ENCODE results near the gene ANTXRL.
"Not testable (repeated sequence)": the region's sequence is repeated elsewhere in the genome, so short reads cannot be mapped to it uniquely, and the experiment has no call there.

Gene ANTXRL

GRCh38 chr10:46264336-46264735 is 22.5 kb upstream of the ANTXRL start:
- no peaks in the 10 kb centered on the region for H3K9me3 ChIP-seq (ENCODE audit: severe bottlenecking)
- TF ChIP-seq, protein P1, sequence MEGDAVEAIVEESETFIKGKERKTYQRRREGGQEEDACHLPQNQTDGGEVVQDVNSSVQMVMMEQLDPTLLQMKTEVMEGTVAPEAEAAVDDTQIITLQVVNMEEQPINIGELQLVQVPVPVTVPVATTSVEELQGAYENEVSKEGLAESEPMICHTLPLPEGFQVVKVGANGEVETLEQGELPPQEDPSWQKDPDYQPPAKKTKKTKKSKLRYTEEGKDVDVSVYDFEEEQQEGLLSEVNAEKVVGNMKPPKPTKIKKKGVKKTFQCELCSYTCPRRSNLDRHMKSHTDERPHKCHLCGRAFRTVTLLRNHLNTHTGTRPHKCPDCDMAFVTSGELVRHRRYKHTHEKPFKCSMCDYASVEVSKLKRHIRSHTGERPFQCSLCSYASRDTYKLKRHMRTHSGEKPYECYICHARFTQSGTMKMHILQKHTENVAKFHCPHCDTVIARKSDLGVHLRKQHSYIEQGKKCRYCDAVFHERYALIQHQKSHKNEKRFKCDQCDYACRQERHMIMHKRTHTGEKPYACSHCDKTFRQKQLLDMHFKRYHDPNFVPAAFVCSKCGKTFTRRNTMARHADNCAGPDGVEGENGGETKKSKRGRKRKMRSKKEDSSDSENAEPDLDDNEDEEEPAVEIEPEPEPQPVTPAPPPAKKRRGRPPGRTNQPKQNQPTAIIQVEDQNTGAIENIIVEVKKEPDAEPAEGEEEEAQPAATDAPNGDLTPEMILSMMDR (IDR thresholded peaks at IDR 0.05; ENCODE audit: low read depth, low read length), result no peak
- H3K4me3 ChIP-seq (ENCODE audit: low read depth, low read length), result no peak overlapping the region
- no peaks in the 10 kb centered on the region for H3K27me3 ChIP-seq (ENCODE audit: insufficient read depth, low read depth, severe bottlenecking)
- H3K27ac ChIP-seq, result no peak overlapping the region
- DNase-seq, result no peak
- H3K36me3 ChIP-seq, result no peaks in the 10 kb centered on the region

GRCh38 chr10:46264737-46265368 is 21.9 kb upstream of the ANTXRL start:
- no peaks in the 10 kb centered on the region for H3K9me3 ChIP-seq (ENCODE audit: severe bottlenecking)
- DNase-seq, result no peak
- H3K27ac ChIP-seq, result no peak overlapping the region

GRCh38 chr10:46265566-46266305 is 21.1 kb upstream of the ANTXRL start:
- not testable (repeated sequence) for H3K9me3 ChIP-seq (ENCODE audit: severe bottlenecking); H3K36me3 ChIP-seq; H3K4me3 ChIP-seq (ENCODE audit: low read depth, low read length); H3K27ac ChIP-seq; H3K27me3 ChIP-seq (ENCODE audit: insufficient read depth, low read depth, severe bottlenecking); DNase-seq

More at GRCh38 chr10:46264737-46265368, 21.9 kb upstream of the ANTXRL start:
- H3K36me3 ChIP-seq, result no peaks in the 10 kb centered on the region
- no peaks in the 10 kb centered on the region for H3K27me3 ChIP-seq (ENCODE audit: insufficient read depth, low read depth, severe bottlenecking)
- no peak overlapping the region for H3K4me3 ChIP-seq (ENCODE audit: low read depth, low read length)
- TF ChIP-seq, protein P1 (IDR thresholded peaks at IDR 0.05; ENCODE audit: low read depth, low read length), result no peak

- no peaks in the 10 kb centered on the region for H3K27me3 ChIP-seq (ENCODE audit: insufficient read depth, low read depth, severe bottlenecking)
- peak overlapping the region; percentile 17 for H3K4me3 ChIP-seq (ENCODE audit: low read depth, low read length)
- H3K9me3 ChIP-seq (ENCODE audit: severe bottlenecking), result no peaks in the 10 kb centered on the region
- H3K27ac ChIP-seq, result peak overlapping the region; percentile 28; the same call in 1 of the 2 replicates
- DNase-seq, result peak; percentile 66
- no peaks in the 10 kb centered on the region for H3K36me3 ChIP-seq
- TF ChIP-seq, protein P1 (IDR thresholded peaks at IDR 0.05; ENCODE audit: low read depth, low read length), result no peak
Observed at GRCh38 chr10:46266306-46266985, 20.4 kb upstream of the ANTXRL start.

GRCh38 chr10:46267132-46267985 is 19.4 kb upstream of the ANTXRL start:
- TF ChIP-seq, protein P1 (IDR thresholded peaks at IDR 0.05; ENCODE audit: low read depth, low read length), result no peak
- no peak overlapping the region for H3K27ac ChIP-seq

More at GRCh38 chr10:46267132-46267985, 19.4 kb upstream of the ANTXRL start:
- Histone ChIP-seq H3K9me3 (ENCODE audit: severe bottlenecking) (no peaks in the 10 kb centered on the region), H3K27me3 (ENCODE audit: insufficient read depth, low read depth, severe bottlenecking) (no peaks in the 10 kb centered on the region), H3K4me3 (ENCODE audit: low read depth, low read length) (no peak overlapping the region), H3K36me3 (no peaks in the 10 kb centered on the region)
- no peak for DNase-seq
